C1 segment of cervical spinal cord (tissue), 14 donors: ENCODE measurements around the gene HOXB4.

Source experiments
- DNase-seq, 14 donors: peaks; one replicate each; lab custom pipeline; 2025; lab: John Stamatoyannopoulos, UW

Gene HOXB4

DNA sequence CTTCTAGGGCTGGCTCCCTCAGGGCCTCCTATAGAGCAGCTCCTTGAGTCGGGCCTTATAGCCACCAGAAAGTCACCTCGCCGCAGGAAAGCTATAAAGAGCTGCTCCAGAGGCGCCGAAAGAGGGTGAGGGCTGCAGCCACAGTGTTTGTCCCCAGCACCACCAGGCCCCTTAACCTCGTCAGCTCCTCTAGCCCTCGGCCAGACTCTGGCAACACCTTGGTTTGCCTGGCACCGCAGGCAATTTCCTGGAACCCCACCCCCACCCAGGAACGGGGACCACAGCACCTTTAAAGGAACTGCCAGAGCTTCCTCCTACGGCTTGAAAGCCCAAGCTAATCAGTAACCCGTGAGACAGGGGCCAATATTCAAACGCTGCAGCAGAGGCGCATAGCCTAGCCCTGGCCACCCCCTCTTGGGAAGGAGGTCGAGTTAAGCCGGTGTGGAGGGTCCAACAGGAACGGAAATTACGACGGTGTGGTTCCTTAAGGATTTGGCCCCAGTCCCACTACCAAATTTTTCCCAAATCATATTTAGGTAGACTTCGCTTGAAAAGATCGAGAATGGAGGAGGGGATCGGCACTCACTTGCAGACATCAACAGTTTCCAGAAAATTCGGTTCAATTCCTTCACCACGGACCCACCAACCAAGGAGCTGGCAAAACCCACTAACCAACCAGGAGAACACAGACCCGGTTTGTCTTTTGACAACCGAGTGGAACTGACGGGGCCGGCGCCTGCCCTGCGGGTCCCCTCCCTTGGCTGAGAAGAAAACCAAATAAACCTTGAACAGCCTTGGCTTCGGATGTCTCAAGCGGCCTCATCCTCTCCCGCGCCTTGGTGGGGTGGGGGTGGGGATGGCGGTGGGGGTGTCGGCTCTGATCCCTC lies 23.6 kb upstream of the HOXB4 start:
- DNase-seq = no peak

DNA sequence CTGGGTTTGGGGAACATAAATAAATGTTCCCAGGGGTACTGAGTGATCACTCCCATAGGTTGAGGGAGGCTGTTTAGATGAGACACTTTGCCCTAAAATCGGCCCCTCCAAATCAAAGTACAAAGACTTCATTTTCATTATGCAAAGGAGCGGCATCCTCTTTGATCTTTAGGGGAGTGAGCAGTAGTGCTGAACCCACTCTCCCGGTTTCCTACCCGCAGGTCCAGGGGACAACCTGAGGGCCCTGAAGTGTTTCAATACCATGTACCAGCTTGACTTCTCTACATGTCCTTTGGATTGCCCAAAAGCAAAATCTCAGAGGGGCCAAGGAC lies 23.0 kb upstream of the HOXB4 start:
- DNase-seq = no peak

DNA sequence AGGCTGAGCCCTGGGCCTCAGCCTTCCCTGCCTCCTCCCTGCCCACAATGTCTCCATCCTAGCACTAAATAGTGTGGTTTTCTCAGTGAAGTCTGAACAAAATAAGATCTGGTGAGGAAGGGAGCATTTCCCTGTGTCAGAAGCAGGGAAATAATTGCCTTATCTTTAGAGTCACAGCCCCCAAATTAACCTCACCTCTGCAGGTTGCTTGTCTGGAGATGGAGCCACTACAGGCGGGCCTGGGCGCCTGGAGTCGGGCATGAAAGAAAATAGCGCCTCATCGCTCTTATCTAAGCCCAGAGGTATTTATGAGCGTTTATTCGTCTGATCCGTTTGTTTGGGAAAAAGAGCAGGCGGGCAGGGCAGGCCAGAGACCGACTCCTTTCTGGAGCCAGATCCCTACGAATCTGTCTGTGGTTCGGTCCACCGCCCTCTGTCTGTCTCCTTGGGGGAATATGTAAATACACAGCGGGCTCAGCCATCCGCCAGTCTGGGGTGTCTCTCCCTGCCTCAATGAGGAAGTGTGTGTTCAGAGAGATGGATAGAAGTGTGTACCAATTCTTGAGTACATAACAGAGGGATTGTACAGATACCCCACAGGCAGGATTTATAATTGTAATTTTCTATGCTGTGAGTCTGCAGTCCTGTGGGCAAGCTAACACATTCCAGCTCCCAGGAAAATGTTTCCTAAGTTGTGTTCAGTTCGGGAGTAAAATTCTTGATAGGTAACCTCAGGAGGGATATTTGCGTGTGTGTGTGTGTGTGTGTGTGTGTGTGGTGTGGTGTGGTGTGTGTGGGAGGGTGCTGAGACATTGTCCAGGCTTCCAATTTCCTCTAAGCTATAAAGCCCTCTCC lies 22.3 kb upstream of the HOXB4 start:
- no peak for DNase-seq

DNA sequence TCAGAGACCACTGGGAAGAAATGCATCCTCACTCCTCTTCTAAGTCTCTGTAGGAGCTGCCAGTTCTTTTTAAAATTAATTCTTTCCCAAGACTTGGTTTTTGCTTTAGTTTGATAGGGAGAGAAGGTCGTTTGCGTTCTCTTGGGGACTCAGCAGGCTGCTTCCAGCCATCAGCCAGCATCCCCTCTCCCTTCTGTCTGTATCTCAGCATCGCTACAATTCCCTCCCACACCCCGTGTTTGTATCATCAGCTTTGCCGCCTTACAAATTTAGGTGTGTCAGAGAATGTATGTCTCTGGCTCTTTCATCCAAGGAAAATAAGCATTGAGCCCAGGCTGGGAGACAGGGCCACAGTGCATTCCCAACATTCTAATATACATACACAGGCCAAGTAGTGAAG lies 21.2 kb upstream of the HOXB4 start:
- no peak for DNase-seq

DNA sequence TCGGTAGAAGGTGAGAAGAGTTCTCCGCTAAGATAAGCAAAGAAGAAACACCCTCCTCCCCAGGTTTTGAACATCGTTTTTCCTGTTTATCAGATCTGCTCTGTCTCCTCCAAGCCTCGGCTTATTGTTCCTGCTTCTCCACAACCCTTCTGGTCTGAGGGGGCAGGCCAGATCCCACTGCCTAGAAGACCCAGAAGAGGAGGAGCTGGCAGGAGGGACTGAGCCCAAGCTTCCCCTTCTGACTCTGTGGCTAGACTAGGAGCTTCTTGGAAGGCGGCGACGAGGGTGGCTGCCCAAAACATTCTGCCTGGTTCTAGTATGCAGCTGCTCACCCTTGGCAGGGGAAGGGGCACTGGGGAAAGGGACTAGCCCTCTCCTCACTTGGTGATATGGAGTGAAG lies 20.6 kb upstream of the HOXB4 start:
- no peak for DNase-seq

DNA sequence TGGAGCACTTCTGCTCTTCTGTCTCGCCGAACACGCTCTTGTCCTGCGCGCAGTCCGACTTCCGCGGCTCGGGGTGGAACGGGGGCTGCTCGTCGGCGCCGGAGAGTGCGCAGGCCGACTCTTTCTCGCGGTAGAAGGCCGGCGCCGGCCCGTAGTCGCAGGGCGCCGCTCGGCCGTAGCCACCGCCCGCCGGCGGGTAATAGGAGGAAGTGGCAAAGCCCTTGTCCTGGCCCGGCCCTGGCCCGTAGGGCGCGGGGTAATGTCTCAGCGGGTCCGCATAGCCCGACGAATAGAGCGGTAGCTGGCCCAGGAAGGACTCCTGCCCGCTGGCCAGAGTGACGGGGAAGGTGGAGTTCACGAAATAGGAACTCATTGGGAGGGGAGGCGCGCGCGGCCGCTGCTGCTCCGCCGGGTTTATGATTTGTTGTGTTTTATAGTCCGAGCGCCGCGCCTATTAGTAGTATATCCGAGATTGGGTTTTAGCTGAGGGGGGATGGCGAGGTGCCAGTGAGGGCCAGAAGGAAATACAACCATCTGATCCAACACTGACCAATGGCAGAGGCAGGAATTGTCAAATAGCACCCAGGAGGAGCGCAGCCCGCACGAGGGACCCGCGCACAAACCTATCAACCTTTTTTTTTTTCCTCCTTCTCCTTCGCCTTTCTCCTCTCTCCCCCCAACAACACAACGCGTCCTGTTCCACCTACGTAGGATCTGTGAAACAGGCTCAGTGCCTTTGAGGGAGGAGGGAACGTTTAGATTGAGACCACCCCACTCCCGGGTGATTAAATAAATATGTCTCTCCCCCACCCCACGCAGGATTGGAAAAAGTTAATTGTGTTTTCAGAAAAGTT lies 19.9 kb upstream of the HOXB4 start:
- peak in 7 of 14 donors; percentile 18 to 68 (median 46) for DNase-seq

DNA sequence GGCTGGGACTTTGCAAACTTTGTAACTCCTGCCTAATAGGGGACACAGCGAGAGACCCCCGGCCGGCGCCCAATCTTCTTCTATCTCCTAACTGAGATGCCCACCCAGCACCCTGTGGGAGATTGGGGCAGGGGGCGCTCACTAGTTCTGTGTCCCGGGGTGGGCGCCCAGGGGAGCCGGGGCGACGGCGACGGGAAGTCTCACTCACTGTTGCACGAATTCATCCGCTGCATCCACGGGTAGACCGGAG lies 19.3 kb upstream of the HOXB4 start:
- no peak for DNase-seq

DNA sequence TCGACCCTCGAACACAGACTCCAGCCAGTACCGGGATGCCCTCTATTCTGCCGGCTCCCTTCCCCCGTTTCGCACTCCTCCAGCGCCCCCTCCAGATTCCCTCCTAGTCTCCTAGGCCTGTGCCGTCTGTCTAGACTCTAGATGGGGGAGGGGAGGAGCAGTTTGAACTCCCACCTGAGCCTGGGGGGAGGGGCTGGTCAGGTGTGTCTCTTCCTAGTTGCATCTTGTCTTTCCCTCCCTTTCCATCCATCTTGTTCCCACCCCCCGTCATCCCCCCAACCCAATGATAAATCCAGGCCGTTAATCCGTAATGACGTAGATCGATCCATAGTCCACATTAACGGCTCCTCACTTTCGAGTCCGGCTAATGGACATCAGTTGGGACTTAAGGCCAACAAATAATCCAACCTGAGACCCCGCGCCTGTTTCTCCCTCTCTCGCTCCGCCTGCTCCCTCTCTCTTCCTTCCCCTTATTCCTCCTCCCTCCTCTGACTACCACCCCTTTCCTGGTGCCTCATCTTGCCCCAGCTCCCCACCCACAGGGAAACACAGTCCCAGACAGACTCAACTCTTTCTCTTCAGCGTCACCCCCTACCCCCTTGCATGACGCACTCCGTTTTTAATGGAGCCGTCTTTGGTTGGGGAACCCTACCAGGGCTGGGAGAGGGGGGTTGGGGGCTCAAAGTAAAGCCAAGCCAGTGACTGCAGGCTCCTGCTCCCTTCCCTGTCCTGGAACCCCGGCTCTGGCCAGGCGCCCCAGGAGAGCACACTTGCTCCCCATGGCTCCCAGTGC lies 18.8 kb upstream of the HOXB4 start:
- DNase-seq = no peak

DNA sequence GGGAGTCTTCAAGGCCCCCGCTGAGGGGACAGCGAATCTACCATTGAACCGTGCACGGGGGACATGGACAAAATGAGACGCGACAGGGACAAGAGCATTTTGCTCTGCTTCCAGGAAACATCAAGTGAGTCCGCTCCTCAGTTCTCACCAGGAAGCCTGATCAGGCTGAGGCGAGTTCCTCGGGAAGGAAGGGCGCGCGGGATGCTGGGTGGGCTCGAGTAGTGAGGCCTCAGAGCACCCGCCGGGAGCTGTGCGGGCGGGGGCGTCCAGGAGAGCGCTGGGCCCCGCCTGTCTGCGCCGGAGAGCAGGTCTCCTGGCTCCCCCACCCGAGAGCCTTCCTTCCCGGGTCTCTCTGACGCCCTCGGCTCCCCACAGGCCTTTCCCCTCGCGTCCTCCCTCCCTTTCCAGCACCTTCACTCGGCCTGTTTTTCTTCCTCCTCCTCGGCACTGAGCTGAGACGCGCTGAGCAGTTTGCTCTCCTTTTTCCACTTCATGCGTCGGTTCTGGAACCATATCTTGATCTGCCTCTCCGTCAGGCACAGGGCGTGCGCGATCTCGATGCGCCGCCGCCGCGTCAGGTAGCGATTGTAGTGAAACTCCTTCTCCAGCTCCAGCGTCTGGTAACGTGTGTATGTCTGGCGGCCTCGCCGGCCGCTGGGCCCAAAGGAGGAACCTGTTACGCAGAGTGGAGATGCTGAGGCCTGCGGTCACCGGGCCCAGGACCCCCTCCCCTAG lies 18.0 kb upstream of the HOXB4 start:
- no peak for DNase-seq

DNA sequence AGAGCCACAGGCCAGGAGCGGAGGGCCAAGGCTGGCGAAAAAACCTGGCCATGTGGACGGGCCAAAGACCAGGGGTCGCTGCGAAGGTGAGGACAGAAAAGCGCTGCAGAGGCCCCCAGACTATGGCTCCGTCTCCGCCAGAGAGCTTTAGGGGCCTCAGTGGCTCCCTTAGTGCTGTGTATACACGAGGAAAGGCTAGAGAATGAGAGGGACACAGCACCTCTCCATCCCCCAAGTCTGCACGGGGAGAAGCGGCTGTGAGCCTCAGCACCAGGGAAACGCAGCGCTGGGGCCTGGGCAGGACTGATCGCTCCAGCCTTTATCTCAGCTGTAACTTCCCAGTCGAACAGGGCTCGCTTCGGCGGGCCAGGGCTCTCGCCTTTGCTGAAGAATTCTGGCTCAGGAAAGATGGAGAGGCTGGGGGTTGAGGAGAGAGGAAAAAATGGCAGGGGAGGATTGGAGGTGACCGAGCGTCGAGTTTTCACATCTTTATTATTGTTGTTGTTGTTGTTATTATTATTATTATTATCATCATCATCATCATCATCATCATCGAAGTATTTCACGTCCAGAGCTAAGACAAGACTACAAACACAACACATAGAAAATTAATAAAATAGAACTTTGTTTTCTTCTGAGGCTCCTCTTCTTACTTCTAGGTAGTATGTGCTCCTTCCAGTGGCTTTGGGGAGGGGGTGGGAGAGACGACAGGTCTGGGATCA lies 17.3 kb upstream of the HOXB4 start:
- no peak for DNase-seq

DNA sequence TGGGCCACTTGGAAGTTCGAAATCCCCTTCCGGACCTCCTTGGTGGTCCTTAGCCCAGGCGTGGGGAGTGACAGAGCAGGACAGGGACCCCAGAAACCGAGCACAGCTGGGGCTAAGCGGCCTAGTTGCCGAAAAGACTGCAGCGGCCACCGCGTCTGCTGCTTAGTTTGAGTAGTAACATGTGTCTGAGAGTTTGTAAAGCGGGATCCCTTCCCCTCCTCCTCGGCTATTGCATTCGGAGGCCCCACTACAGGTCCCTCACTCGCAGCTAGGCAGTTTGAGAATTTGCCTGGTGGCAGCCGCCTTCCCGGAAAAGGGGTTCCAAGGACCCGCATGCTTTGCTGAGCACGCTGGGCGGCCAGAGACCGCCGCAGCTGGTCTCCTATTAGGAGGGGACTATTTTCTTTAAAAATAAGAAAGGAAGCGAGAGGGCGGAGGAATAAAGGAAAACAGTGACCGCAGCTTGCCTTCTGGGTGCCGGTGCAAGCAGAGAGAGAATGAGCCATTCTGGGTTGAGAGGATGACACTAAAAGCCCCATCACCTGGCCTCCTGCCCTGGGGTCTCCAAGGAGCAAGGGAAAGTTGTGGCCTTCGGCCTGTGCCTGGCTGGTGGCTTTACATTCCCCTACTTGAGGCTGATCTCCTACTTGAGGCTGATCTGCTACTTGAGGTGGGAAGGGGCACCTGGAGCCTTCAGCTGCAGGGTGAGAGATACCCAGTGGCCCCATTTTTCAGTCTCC lies 16.6 kb upstream of the HOXB4 start:
- DNase-seq = peak in 1 of 14 donors; percentile 14

DNA sequence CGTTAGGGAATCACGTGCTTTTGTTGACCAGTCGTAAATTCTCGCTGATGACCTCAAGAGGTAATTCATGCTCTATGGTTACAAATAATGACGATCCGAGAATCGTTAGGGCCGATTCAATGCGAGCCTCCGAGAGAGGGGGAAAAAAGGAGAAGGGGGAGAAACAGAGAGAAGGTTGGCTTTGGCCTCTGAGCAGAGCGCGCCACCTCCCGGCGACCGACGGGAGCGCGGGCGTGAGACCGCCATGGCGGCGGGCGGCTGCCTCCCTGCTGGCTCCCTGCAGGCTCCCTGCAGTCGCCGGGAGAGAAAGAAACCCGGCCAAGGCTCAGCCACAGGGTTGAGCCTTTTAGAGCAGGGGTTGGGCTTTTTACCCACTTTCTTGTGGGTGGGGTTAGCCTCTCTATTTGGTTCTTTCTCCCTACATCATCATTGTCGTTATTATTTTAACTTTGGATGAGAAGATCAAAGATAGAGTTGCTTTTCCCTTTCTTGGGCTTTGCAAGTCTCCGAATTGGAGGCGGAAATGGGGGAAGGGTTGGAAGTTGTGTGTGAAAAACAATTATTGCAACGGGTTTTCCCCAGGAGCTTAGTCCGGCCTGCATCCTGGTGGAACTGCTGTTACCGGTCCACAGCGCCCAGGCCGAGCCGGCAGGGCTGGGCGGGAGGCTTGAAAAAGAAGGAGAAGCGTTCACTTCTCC lies 15.8 kb upstream of the HOXB4 start:
- DNase-seq = peak in 9 of 14 donors; percentile 18 to 80 (median 59)

DNA sequence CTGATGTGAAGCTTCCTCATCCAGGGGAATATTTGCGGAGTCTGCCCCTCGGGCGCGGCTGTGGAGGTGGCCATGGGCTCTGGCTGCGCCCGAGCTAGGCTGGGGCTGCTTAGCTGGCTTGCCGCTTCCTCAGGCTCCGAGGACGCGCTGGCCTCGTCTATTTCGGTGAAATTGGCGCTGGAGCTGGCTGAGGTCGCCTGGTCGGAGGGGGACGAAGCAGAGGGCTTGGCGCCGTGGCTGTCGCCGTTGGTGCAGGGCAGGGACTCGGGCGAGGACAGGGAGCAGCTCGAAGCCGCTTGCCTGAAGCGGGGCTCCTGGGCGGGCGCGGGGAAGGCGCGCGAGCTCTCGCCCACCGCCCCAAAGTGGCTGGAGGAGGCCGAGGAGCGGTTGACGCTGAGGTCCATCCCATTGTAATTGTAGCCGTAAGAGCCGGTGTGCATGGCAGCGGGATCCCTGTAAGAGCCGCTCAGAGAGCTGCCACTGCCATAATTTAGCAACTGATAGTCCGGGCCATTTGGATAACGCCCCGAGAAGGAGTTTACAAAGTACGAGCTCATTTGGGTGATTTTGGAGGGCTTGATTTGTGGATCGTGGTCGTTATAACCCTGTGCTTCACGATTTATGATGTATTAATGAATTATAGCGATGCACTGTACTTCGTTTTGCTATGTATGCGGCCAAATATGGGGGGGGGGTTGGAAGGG lies 15.1 kb upstream of the HOXB4 start, which contains the start of gene HOXB5:
HOXB5 (minus strand) TSS at position 654 of the 704 bp plus-strand sequence; CDS start at position 557, 97 bp downstream.
- DNase-seq = no peak

DNA sequence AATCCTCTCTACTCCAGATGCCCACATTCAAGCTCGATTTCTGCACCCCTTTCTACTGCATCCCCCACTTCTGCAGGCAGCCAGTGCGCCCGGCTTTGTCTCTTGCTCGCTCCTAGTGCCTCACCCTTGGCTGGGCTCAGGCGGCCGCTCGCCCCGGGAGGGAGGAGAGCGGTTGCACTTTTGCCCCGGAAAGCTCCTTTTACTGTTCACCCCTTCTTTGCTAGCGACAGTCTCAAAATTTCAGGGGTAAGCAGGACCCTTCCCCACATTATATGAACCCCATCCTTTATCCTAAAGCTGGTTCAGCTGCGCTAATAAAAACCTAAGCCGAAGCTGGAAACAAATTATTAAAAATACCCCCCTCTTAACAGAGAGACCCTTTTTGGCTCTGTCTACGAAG lies 14.4 kb upstream of the HOXB4 start:
- no peak for DNase-seq

DNA sequence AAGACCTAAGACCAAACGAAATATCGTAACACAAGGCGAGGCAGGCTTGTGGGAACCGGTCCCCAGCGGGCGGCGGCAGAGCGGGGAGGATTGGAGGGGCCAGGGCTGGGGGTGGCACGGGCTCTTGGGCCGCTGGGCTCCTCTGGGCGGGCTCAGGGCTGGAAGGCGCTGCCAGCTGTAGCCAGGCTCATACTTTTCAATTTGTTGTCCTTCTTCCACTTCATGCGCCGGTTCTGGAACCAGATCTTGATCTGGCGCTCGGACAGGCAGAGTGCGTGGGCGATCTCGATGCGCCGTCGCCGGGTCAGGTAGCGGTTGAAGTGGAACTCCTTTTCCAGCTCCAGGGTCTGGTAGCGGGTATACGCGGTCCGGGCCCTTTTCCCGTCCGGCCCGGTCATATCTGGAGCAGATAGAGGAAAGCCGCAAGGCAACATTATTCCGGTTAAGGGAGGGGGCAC lies 13.9 kb upstream of the HOXB4 start:
- peak in 3 of 14 donors; percentile 15 to 54 (median 18) for DNase-seq

DNA sequence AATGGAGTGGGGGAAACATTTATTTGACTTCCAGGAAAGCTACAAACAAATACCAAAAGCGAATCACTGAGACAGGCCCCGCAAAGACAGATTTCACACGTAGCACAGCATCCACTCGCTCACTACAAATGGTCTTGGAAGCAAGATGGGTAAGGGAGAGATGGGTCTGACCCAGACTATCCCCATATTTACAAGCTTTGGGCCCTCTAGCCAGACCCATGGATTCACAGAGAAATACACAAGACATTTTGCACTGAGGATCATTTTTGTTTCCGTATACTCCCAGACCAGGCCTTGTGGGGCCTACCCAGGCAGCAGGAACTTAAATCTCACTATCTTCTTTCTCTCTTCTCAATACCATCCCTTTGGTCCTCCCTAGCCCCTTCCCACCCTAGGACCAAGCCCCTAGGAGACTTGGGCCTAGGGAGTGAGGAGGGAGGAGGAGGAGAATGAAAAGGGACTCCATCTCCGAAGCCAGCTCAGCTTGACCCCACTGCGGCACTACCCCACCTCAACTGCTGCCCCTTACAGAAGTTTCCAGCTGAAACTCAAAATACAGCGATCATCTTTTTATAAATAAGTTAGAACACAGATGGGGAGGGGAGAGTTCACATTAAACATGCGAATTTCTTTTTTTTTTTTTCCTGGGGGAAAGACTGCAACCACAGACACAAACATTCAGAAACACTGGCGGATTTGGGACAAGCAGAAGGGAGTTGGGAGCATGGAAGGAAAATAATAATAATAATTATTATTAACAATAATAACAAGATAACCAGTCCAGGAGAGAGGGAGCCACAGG lies 13.3 kb upstream of the HOXB4 start:
- no peak for DNase-seq

DNA sequence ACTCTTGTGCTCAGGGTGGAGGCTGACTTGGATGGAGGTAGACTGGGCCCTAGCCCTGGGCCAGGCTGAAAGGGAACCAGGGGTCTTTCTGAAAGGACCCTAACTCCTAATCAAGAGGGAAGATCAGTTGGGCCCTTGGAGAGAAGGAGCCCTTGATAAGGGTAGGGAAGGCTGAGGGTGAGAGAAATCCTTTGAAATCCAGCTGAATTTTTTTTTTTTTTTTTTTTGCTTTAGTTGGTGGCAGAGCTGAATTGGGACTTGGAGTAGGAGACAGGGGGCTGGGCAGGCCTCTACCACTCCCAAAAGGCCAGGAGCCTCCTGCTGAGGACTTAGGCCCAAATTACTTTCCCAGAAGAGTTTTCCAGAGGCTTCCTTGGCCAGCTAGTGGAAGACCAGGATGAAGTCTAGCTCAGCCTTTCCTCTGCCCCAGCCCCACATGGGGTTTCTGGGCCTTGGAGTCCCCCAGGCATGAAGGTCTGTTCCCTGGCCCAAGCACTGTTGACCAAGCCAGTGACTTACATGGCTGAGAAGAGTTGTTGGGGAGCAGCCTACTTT lies 12.5 kb upstream of the HOXB4 start:
- DNase-seq = no peak
